ENCODE measurements around the gene PMPCA.

The PMPCA gene

DNA sequence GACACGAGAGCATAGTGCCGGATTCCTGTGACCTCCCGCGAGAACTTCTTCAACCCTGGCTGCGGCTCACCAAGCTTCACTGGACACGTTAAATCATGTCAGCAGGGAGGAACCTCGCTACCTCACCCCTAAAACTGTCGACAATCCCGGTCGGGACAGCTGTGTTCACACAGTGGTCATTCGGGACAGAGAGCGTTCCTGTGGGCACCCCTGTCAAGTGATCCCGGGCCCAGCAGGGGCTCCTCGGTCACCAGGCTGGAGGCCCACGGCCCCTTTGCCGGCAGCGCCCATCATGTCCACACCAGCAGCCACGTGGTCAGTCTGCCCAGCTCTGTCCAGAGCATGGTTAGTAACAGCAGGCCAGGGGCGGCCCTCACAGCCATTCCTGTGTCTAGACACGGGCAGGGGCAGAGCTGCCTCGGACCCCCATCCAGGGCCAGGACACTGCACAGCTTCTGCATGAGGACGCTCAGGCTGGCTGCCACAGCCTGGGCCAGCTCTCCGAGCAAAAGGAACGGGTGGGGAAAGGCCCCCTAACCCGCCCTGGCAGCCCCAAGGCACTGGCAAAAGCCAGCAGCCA, 25.7 kb downstream of the PMPCA start:
- no peak for DNase-seq (ENCODE audit: low read depth in 2 of 2)

DNA sequence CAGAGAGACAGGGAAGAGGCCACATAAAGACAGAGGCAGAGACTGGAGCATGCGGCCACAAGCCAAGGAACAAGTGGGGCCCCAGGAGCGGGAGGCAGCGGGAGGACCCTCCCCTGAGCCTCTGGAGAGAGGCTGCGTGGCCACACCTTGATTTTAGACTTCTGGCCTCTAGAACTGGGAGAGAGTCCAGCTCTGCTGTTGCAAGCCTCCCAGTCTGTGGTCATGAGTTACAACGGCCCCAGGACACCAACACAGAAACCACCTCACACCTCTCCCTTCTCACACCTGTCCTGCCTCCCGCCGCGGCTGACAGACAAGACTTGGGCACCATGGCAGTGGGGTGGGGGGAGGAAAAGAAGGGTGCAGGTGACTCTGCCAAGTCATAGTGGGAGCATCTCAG, 27.0 kb downstream of the PMPCA start:
- peak in 1 of 2 experiments; percentile 3 for DNase-seq (ENCODE audit: low read depth in 2 of 2)

DNA sequence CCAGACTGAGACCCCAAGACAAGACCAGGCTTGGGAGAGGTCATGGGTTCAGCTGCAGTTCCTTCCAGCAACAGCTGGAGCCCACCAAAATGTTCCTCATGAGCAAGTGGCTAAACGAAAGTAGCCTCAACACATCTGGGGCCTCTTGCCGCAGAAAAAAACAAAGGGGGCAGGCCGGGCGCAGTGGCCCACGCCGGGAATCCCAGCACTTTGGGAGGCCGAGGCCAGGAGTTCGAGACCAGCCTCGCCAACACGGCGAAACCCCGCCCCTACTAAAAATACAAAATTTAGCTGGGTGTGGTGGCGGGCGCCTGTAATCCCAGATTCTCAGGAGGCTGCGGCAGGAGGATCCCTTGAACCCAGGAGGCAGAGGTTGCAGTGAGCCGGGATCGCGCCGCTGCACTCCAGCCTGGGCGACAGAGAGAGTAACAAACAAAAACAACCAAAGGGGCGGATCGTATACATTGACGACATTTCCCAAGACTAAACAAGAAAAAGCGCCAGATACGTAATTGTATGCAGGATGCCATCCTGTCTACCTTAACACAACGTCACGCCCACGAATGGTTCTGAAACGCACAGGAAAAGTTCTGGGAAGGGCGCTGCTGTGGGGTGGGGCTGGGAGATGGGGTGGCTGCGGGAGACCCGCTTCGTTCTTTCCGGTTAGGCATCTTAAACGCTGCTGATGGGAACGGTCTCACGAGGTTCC, 27.5 kb downstream of the PMPCA start:
- no peak for DNase-seq (ENCODE audit: low read depth in 2 of 2)

DNA sequence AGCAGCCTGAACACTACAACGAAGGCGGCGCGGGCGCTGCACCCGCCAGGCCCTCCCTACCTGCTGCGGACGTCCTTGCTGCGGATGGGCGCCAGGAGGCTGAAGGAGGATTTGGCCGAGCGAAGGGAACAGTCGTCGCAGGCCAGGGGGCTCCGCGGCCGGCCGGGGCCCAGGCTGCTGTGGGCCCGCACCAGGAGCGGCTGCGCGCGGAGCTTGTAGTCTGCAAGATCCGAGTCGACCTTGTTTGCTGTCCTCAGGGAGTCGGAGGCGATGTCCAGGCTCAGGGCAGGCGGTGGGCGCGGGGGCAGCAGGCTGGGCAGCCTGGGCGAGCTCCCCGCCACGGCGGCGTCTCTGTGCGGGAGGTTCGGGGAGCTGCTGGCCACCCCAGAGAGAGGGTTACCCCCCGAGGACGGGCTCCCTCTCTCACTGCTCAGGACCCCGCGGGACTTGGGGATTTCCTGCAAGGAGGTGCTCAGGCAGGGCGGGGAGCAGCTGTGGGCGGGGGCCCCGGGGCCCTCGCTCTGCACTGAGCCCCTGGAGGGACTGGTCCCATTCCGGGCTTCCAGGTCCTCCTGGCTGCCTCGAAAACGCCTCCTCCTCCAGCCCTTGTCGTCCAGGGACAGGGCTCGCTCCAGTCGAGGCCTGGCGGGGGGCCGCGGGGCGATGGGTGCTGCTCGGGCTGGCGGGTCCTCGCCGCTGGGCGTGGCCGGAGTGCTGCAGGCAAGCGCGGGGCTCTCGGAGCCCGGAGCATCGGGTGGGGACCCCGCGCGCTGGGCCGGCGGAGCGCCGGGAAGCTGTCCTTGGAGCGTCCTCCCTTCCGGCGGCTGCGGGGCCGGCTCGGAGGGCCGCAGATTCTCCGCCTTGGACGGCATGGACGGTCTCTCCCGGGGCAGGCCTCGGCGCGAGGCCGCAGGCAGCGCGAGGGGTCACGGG, 28.4 kb downstream of the PMPCA start:
- DNase-seq (ENCODE audit: low read depth in 2 of 2), result no peak

DNA sequence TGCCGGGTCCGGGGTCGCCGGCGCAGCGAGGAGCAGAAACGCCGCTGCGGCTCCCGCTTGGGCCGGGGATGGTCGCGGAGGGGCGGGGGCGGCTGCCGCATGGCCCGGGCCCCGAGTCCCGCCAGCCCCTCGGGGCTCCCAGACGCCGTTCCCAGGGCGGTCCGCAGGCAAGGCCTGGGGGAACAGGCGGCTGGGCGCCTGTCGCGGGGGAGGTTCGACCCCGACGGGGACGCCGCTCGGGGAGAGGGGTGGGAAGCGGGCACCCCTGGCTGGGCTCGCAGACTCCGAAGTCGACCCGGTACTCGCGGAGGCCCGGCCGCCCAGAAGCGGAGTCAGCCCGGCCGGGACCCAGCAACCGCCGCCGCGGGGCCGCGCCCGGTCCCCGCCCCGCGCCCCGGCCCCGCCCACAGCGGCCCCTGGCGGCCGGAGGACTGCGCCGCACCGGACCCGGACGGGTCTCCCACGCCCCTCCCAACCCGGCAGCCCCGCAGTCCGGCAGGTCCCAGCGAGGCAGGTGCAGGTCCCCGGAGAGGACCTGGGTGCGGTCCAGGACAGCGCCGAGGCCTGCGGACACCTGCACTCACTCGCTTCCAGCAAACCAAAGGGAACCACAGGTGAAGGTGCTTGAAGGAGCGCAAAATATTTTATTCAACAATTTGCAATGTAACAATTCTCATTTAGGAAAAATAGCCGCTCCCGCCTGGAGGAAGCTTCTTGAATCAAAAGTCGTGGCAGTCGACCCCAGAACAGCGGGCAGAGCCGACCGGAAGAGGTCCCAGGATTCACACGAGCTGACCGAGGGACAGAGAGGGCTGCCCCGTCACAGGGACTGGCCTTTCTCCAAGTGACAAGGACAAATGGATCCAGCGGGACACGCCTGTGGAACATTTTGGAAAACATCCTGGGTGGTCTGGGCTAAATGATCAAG, 29.3 kb downstream of the PMPCA start, which contains the start of gene INPP5E:
INPP5E (minus strand) TSS at position 365 of the 928 bp plus-strand sequence. CDS start 426 bp downstream, outside the sequence.
- DNase-seq (ENCODE audit: low read depth in 2 of 2), result peak; percentile 25 to 38

DNA sequence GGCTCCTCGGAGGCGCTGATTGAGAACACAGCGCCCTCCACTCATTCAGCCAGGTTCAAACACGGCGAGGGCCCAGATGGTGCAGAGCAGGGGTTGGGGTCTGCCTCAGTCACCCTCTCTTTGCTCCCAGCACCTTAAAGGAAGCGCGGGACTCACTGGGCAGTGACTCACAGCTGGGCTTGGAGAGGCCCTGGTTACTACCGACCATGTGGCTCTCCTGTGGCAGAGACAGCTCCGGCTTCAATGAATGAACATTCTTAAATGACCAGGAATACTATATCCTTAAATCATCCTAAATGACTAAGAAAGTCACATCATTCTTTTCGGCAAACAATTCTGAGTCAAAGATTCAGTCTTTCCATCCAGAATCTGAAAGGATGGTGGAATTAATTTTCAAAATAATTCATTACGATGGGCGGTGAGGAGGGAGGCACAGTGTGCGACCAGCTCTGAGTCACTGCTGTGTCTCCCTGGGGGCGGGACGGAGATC, 30.8 kb downstream of the PMPCA start:
- no peak for DNase-seq (ENCODE audit: low read depth in 2 of 2)

DNA sequence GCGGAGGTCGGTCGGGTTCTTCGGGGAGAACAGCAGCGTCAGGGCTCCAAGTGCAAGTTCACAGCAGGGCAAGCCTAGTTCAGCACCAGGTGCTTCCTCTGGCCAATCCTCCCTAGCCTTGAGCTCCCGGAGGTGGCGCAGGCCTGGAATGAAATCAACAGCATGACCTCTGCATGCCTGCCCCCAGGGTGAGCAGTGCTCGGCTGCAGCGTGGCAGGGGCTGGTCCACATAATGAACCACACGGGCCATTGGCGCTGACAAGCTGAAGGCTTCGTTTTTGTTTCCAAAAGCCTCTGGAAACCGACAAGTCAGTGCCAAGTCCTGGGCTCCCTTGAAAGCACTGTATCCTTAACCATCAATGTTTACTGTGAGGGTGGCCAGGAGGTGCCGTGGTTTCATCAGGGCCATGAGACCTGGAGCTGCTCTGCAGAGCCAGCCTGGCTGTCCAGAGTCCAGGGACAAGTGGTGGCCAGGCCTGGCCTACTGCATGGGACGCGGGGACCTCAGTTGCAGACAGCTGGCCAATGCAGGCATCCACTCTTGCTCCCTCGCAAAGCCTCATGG, 31.3 kb downstream of the PMPCA start:
- DNase-seq (ENCODE audit: low read depth in 2 of 2), result no peak

DNA sequence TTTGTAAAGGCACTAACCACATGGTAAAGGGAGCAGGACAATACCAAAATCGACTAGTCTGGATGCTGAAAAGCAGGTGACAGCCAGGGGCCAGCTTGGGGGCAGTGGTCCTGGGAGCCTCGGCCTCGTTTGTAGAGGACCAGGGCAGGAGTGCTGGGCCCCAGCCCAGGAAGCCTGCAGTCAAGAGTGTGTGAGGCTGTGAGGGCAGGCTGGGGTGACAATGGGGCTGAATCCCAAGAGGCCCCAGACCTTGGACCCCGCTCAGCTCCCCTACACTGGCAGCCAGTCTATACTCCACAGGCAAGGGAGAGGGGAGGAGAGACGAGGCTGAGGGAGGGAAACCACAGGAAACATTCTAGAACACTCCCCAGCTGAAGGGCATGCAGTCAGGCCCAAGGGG, 31.8 kb downstream of the PMPCA start:
- no peak for DNase-seq (ENCODE audit: low read depth in 2 of 2)

DNA sequence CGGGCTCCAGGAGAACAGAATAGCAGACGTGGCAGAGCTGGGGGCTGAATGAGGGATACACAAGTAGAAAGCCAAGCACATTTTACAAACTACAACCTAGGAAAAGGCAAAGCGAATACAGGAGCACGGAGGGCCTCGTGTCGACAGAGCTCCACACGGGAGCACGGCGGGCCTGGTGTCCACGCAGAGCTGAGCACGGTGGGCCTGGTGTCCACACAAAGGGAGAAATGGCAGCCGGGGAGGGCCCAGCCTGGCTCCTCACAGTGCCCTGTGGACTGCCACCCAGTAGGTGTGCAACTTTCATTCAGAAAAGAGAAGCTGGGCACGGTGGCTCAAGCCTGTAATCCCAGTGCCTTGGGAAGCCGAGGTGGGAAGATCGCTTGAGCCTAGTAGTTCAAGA, 32.6 kb downstream of the PMPCA start:
- DNase-seq (ENCODE audit: low read depth in 2 of 2), result no peak

DNA sequence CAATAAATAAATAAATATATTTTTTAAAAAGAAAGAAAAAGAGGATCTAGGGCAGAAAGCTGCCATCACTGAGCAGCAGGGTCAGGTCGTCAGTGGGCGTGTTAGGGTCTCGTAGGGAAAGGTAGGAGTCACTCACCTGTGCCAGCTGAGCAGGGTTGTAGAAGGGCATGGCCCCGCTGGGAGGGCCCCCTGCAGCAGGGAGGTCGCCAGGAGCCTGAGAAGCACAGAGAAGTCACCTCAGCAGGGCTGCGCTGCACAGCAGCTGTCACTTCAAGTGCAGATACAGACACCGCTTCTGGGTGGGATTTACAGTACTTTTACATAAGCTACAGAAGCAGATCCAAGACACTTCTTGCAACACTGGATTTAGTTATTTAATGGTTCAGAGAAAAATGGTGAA, 33.2 kb downstream of the PMPCA start:
- no peak for DNase-seq (ENCODE audit: low read depth in 2 of 2)

DNA sequence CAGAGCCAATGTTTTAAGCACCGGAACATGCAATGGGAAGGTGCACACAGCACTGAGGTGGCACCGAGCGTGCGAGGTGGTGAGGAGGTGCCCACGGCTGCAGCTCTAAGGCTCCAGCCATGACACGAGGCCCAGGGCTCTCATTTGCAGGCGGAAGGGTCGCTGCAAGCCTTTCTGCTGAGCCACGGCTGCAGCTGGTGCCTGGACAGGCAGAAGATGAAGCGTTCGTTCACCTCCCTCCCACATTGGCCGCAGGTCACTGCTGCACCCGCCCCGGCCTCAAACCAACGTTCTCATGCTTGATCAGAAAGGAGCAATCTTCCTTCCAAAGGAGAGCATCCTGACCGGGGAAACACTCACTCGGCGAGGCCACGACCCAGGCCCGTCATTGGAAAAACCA, 33.6 kb downstream of the PMPCA start:
- DNase-seq (ENCODE audit: low read depth in 2 of 2), result no peak

DNA sequence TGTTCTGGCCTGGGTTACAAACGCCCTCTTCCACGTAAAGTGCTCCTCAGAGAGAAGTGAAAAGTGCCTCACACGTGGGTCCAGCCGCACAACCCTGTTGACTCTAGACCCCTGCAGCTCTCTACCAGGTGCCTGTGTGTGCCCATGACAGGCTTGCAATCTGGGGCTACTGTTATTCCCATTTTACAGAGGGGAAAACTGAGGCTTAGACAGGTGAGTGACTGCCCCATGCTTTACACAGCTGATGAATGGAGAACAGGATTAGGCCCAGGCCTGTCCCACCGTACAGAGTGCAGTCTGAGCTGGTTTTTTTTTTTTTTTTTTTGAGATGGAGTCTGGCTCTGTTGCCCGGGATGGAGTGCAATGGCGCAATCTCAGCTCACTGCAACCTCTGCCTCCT, 35.3 kb downstream of the PMPCA start:
- DNase-seq (ENCODE audit: low read depth in 2 of 2), result no peak

DNA sequence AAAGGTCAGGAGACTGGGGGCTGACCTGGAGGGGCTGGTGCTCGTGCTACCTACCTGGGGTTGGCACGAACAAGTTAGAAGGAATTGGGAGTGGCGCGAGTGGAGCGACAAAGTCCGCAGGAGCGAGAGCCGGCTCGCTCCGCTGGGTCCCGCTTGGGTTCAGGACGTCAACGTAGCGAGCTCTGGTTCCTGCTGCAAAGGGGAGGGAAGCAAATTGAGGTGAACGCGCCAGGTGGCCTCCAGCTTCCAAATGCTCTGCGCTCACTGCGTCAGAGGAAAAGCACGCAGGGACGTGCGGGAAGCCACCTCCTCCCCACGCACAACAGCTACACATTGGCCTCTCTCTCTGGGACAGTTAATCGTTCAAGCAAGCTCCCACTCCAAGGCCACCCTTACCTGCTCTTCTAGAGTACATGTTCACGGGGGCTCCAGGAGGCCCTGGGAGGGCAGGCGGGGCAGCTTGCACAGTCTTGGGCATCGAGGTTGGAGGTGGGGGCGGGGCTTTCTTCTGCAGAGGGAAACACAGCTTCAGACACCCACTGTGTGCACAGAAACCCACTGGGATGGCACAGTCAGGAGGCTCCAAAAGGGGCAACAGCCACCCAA, 36.8 kb downstream of the PMPCA start:
- DNase-seq (ENCODE audit: low read depth in 2 of 2), result no peak

DNA sequence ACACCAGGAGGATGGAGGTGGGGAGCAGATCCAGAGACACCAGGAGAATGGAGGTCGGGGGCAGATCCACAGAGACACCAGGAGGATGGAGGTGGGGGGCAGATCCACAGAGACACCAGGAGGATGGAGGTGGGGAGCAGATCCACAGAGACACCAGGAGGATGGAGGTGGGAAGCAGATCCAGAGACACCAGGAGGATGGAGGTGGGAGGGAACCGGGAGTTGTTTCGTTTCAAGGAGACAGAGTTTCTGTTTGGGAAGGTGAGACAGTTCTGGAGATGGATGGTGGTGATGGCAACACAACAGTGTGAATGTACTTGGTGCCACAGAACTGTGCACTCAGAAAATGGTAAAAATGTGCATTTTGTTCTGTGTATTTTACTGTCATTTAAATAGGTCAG, 38.2 kb downstream of the PMPCA start:
- no peak for DNase-seq (ENCODE audit: low read depth in 2 of 2)

DNA sequence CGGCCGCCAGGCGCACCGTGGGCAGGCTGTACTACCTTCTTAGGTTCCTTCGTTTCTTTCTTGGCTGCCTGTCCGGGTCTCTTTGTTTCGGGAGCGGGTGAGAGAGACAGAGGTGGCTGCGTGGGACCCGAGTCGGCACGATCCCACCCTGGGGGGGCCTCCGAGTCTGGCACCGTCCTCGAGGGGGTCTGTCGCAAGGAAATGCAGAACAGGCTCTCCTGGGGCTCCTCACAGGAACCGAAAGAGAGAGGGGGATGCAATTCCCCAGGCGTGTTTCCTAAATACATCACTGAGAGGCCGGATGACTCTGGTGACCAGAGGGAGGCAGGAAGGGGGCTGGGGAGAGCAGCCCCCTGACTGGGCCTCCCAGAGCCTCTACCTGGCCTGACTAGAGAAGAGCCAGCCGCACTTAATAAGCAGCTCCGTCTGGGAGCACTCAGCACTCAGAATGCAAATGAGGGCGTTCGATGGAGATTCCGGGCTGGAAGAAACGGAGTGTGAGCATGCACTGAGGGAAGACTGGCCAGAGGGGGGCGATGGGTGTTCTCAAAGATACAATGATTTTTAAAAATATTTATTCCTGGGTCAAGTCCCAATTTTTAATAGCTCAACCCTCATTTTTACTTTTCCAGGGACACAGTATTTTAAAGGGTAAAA, 40.9 kb downstream of the PMPCA start:
- DNase-seq (ENCODE audit: low read depth in 2 of 2), result no peak

DNA sequence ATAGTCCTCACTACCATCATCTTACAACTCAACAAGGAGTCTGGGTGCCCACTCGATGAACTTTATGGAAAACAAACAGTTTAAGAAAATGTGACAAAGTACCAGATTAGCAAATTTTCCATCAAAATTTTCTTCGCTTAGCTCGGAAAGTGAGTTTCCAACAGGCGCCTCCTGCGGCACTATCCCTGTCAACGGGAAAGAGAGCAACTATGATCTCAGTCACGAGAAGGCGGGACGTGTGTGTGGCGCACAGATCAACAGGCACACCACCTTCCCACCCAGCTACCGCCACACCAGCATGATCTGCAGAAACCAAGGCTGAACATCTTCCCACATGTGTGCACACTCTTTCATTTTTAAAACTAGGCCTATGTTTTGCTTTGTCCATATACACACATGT, 42.9 kb downstream of the PMPCA start:
- DNase-seq (ENCODE audit: low read depth in 2 of 2), result no peak

DNA sequence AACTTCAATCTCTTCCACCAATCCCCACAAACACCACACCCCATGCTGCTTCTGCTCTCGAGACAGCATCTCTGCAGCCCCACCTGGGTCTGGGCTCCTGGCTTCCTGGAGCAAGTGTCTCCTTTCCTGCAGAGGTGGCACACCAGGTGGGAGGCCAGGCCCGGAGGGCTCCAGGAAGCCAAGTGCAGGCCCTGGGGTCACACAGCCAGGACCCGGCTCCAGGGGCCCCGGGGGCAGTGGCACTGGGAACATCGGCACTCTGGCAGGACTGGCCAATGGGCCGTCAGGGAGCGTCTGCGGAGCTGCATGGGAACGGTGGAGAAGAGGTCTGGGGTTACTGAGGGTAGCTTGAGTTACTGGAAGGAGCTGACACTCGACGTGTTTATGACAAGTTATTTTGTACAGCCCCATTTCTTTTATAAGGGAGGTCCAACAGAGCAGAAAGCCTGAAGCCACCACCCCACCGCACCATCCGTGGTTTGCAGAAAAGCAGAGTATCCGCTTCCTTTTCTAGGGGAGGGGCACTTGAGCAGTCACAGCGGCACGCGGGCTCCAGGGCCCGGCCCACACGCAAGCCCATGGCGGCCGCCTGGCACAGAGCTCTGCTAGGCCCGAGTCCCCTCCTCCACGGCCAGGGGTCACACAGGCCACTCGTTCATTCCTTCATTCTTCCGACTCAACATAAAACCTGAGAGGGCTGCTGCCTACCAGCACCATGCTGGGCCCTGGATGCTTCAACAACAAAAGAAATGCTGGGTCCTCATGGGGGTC, 43.8 kb downstream of the PMPCA start:
- DNase-seq (ENCODE audit: low read depth in 2 of 2), result no peak

DNA sequence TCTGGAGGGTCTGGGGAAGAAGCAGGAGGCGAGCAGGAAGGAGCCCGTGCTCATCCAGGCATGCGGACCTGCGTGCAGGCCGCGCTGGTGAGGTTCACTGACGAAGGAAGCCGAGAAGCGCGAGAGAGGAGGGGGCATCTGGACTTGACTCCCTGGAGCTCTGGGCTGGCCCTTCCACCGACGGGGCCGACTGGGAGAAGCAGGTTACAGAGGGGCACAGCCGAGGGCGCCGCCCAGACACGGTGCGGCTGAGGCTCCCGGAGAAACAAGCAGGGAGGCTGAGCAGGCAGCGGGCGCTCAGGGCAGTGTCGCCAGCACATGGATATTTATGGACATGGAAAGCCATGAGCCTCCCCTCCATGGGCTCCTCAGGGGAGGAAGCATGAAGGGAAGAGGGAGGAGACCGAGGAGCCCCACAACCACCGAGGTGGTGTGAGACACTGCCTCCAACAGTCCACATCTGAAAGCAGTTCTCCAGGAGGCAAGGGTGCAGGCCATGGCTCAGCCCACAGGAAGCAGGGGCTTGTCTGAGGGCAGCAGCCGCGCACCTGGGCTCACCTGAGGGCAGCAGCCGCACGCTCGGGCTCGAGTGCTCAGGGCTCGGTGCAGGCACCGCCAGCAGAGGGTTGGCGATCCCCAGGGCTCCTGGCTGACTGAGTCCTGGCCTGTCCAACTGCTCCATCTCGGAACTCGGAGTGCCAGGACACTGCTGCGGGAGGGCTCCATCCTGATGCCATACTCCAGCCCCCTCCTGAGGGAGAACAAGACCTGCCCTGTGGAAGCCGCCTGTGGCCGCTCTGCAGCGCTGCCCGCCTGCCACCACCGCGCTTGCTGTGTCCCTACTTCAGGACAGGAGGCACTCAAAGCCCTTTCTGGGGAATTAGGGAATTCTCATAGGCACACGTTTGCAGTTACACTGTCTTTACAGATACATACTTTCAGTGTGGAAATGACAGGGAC, 44.9 kb downstream of the PMPCA start:
- no peak for DNase-seq (ENCODE audit: low read depth in 2 of 2)

Data from fibroblast of skin of left biceps (primary cell).